Activated naive CD8-positive, alpha-beta T cell treated with anti-CD3 and anti-CD28 coated beads, Interleukin-2, amount 10 ng/mL, durations not matched to agents 7 days and 5 days (primary cell): ENCODE data around the gene SLC39A11. TPM values are rescaled to one million over a fixed set of nuclear protein-coding genes. Genes with fewer than 3 reads are reported as not detected.
"Not testable (repeated sequence)": the region's sequence is repeated elsewhere in the genome, so short reads cannot be mapped to it uniquely, and the experiment has no call there.

Experiments used
- ATAC-seq: fragments of 150-1000 bp; cut with Tn5 transposase; one replicate; pipeline ENCODE4 v1.10.0; 2021; ENCODE audit warnings: low read depth, moderate library complexity
- POLR2A ChIA-PET: fragments of 350-600 bp; sonication (Branson Sonifier 250); formaldehyde crosslinking; loops from one replicate; lab custom pipeline; 2021; ENCODE audit warnings: antibody characterized with exemption; lab: Charles Lee
- DNase-seq: peaks from one replicate; pipeline ENCODE4 v3.0.0; 2021
- H3K27ac Mint-ChIP-seq: one replicate; pipeline ENCODE4 v1.8.0; 2022; ENCODE audit warnings: mild to moderate bottlenecking, mixed read lengths
- H3K27me3 Mint-ChIP-seq: one replicate; pipeline ENCODE4 v1.8.0; 2022; ENCODE audit warnings: mild to moderate bottlenecking, moderate library complexity, mixed read lengths
- H3K36me3 Mint-ChIP-seq: one replicate; pipeline ENCODE4 v1.8.0; 2021; ENCODE audit warnings: mild to moderate bottlenecking, mixed read lengths
- H3K4me1 Mint-ChIP-seq: one replicate; pipeline ENCODE4 v1.8.0; 2021; ENCODE audit warnings: mixed read lengths
- H3K4me3 Mint-ChIP-seq: one replicate; pipeline ENCODE4 v1.8.0; 2022; ENCODE audit warnings: mild to moderate bottlenecking, moderate library complexity, mixed read lengths
- H3K9me3 Mint-ChIP-seq: one replicate; pipeline ENCODE4 v1.8.0; 2021; ENCODE audit warnings: mixed read lengths
- total RNA-seq, 2 experiments: library from RNA; stranded (reverse); gene quantifications; one replicate each; pipeline ENCODE4 v1.2.3, GENCODE V29; 2021

SLC39A11 gene
- total RNA-seq, 2 experiments from 2014 or later, result 18.2 to 18.8 TPM

DNA sequence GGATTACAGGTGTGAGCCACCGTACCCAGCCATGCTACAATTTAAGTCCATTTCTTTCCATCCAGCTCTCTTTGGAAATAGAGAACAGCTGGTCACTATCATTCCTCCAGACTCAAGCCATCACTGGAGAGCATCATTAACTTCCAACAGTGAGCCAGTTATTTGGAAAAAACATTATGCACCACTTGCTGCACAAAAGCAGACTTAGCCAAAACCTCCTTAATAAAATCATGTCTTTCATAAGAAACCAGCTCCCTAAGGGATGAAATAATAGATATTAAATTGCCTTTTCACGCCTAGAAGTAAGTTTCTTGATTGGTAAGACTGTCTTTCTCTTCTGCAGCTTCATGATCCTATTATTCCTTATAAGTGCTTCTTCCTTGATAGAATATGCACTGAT lies 17.9 kb downstream of the SLC39A11 start:
- DNase-seq (no peak), ATAC-seq (no peak)
- Mint-ChIP-seq H3K4me3 (no peak overlapping the region), H3K4me1 (no peaks in the 10 kb centered on the region), H3K27ac (no peak overlapping the region), H3K9me3 (peaks cover 4% of the 10 kb centered on the region), H3K27me3 (no peaks in the 10 kb centered on the region), H3K36me3 (peaks cover 25% of the 10 kb centered on the region)
- POLR2A ChIA-PET, result interaction anchor here (0.6 kb wide), 1 partner anchor 19 kb away, joined by 3 read pairs; no protein-coding TSS in a partner anchor

DNA sequence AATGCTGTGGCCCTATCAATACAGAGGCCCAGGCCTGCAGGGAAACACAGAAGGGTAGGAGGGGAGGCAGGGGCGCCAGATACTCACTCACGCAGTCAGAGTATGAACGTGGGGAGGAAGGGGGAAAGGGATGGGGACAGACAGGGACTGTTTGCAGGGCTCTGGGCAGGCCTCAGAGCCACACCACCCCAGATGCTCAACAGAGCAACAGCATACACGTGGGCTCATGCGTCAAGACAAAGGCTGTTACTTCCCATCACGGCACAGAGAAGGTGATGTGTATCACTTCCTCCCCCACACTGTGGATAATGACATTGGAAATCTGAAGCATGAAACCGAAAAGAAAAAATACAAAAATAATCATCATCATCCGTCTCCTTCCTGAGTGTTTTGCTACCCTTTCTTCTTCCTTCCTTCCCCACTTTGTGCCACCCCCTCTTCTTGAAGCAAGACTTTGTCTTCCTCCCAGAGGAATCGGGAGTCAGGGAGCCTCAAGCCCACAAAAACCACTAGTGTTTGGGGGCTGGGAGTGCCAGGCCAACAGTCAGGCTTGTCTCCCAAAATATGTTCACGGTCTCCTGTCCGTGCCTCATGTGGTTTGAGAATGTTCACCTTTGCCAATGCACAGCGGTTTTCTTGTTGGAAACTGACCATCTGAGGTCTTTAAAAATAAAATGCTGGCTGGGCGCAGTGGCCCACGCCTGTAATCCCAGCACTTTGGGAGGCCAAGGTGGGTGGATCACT lies 20.1 kb downstream of the SLC39A11 start:
- Mint-ChIP-seq H3K27me3 (no peaks in the 10 kb centered on the region), H3K4me3 (no peak overlapping the region), H3K36me3 (peaks cover 20% of the 10 kb centered on the region), H3K9me3 (peaks cover 4% of the 10 kb centered on the region), H3K27ac (no peak overlapping the region), H3K4me1 (no peaks in the 10 kb centered on the region)
- DNase-seq, result no peak
- POLR2A ChIA-PET, result no interaction called here
- ATAC-seq, result no peak

DNA sequence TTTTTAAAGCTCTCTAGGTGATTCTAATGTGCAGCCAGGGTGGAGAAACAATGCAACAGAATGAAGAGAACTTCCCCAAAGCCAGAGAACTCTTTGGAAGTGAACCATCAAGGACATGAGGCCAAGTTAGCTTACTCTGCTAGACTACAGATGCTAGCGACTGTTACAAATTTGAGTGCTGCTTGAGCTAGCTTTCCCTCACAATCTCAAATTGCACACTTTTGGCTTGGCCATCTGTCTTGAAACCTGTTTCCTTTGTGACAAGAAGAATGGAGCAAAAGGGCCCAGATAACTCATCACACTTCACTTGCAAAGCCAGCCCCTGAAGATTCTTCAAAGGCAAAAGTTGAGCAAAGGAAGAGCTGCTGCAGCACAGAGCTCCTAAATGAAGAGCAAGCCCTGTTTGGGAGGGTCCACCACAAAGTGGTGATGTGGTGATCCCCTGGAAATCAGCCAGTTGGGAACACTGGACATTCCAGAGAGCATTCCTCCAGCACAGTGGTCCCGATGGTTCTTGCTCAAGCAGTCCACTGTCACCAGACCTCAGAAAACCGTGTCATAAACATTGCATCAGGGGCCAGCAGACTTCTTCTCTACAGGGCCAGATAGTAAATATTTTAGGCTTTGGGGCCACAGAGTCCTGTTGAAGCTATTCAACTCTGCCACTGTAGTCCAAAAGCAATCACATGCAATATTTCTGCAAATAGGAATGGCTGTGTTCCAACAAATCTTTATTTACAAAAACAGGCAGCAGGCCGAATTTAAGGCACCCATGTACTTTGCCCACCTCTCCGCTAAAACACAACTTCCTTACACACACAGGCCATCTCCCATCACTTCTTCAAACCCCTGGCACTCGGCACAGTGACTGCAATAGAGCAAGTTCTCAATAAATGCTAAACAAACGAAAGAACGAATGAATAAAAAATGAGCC lies 21.2 kb downstream of the SLC39A11 start:
- H3K4me3 Mint-ChIP-seq, result no peak overlapping the region
- DNase-seq (no peak), ATAC-seq (no peak)
- no peaks in the 10 kb centered on the region for H3K4me1 Mint-ChIP-seq
- peaks cover 21% of the 10 kb centered on the region for H3K36me3 Mint-ChIP-seq
- peaks cover 4% of the 10 kb centered on the region for H3K9me3 Mint-ChIP-seq
- no peak overlapping the region for H3K27ac Mint-ChIP-seq
- POLR2A ChIA-PET, result no interaction called here
- H3K27me3 Mint-ChIP-seq, result no peaks in the 10 kb centered on the region

DNA sequence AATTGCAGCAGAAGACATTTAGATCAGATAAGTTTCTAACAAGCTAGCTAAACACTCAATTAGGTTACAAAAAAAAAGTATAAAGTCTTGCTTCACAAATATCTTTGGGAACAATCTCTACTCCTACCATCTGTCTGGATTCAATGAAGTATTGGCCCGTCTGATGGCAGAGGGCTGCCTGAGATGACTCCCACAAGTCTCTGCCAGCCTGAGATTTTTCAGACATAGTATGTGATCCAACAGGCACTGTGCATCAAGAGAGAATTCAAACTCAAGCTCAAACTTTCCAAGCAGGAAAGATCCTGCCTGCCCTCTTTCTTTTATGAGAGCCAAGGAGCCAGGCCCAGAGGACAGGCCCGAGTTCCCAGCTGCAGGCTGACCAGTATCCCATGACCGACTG lies 22.6 kb downstream of the SLC39A11 start:
- no peak for ATAC-seq
- POLR2A ChIA-PET, result no interaction called here
- Mint-ChIP-seq H3K9me3 (peaks cover 4% of the 10 kb centered on the region), H3K36me3 (peaks cover 16% of the 10 kb centered on the region), H3K4me1 (no peaks in the 10 kb centered on the region), H3K27ac (no peak overlapping the region), H3K27me3 (no peaks in the 10 kb centered on the region), H3K4me3 (no peak overlapping the region)
- no peak for DNase-seq

DNA sequence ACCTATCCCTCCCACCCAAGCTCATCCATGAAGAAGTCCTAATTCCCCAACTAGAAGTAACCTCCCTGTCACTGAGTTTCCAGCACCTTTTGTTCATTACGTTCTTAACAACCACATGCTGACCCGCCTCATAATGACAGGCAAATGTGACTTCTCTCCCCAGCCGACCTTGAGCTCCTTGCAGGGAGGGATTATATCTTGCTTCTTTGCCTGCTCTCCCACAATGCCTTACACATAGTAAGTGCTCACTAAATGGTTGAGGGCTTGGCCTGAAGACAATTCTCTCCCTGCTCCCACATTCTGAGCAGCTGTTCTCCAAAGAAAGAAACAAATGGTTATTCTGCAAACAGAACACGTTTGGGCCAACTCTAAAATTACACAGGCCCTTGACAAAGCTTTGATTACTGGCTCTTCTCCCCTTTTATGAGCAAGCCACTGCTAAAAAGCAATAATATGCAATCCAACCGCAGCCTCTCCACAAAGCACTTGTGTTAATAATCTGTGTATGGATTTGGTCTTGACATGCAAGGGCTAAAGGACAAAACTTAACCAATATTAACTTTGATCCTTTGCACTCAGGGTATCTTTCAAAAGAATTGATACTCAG lies 23.2 kb downstream of the SLC39A11 start:
- Mint-ChIP-seq H3K27ac (no peak overlapping the region), H3K4me3 (no peak overlapping the region), H3K36me3 (peaks cover 16% of the 10 kb centered on the region), H3K9me3 (peaks cover 4% of the 10 kb centered on the region), H3K27me3 (no peaks in the 10 kb centered on the region), H3K4me1 (peaks cover under 1% of the 10 kb centered on the region)
- POLR2A ChIA-PET, result no interaction called here
- ATAC-seq, result no peak
- DNase-seq, result no peak

DNA sequence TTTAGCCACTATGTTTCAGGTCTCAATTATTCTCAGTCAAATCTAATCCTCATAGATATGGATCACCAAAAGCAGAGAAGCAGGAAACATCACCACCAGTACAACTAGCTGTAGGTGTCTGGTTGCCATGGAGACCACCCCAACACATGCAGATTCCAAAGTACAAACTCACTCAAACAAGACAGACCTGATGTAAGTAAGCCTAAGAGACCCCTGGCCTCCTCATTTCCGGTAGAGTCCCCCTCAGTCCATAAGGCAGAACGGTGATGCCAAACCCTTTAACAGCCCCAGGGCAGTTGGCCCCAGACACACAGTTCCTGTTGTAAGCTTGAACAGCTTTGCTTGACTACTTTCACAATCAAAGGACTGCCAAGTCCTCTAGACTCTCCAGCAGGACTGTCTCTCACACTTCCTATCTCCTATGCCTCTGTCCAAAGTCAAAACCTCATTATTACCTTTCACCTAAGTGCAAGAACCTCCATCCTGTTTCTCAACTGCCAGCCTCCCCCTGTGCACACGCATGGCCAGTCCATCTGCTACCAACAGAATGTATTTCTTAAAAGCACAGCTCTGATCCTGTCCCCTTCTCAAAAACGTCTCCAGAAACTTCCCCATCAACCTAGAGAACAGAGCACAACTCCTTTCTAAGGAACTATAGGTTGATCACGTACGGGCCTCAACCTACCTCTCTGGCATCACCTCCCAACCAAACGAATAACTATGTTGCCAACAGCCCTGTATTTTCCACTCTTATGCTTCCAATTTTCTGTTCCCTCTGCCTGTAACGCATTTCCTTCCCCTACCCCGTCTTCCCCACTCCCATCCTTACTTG lies 23.9 kb downstream of the SLC39A11 start:
- Mint-ChIP-seq H3K4me3 (no peak overlapping the region), H3K27me3 (no peaks in the 10 kb centered on the region), H3K9me3 (peaks cover 4% of the 10 kb centered on the region), H3K36me3 (peaks cover 16% of the 10 kb centered on the region), H3K4me1 (peaks cover 1% of the 10 kb centered on the region), H3K27ac (no peak overlapping the region)
- POLR2A ChIA-PET, result no interaction called here
- no peak for ATAC-seq
- no peak for DNase-seq

DNA sequence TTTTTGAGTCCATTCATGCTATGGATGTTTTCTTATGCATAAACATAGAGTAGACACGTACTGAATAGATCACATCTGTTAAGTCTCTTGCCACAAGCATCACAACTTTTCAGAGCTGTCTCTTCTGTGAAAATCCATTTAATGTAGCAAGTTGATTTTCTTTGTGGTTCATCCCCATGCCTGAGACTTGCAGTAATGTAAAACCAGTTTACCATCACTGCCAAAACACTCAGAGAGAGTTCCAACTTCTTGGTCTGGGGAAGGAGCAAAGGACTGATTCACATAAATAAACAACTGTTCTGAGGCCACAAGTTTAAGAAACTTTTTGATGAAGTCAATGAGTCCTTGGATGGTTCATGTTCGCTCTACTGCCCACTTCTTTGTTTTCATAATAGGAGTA lies 24.8 kb downstream of the SLC39A11 start:
- H3K4me1 Mint-ChIP-seq, H3K27ac Mint-ChIP-seq, H3K27me3 Mint-ChIP-seq, DNase-seq, POLR2A ChIA-PET, H3K4me3 Mint-ChIP-seq, H3K9me3 Mint-ChIP-seq, ATAC-seq: not testable (repeated sequence)
- H3K36me3 Mint-ChIP-seq, result peaks cover 16% of the 10 kb centered on the region

DNA sequence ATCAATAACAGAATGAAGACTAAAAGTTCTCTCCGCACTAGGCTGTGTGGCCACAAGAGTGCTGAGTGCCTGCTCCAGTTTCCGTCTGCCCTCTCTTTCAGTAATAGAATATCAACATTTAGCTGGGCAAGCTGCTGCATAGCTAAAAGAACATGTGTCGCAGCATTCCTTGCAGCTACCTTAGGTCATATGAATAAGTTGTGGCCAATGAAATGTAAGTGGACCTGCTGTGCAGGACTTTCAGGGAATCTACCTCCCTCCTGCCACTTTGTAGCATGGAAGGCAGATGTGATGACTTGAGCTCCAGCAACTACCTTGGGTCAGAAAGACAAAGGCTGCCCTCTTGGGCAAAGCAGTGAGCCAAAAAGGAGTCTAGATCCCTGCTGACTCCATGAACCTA lies 25.4 kb downstream of the SLC39A11 start:
- ATAC-seq (no peak), DNase-seq (no peak)
- Mint-ChIP-seq H3K9me3 (peaks cover 3% of the 10 kb centered on the region), H3K4me3 (no peak overlapping the region), H3K27ac (no peak overlapping the region), H3K27me3 (no peaks in the 10 kb centered on the region), H3K4me1 (peaks cover 1% of the 10 kb centered on the region), H3K36me3 (peaks cover 13% of the 10 kb centered on the region)
- POLR2A ChIA-PET, result no interaction called here

DNA sequence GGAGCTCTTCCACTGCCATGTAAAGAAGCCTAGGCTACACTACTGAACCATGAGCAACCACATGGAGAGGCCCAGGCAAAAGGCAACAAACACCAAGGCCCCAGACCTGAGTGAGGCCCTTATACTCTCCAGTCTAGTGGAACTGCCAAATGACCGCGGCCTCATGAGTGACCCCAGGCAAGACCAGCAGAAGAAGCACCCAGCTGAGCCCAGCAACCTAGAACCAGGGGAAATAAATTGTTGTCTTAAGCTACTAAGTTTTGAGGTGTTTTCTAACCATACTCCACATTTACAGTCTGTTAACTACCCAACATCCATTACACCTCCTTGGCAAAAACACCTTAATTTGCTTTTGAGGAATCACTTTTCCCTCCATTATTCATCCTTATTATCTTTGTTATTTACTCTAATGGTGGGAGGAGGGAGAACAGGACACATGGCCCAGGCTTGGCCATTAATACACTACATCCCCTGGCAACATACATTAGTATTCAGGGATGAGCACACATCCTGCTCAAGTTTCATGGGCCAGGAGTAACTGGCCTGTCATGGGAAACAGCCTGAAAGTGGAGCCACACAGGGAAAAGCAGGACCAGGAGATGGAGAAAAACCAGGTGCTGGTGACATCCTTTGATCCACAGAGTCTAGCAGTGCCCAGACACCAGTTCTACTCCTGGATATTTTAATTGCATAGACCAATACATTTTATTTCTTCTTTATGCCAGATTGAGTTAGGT lies 26.2 kb downstream of the SLC39A11 start:
- H3K4me1 Mint-ChIP-seq, result peaks cover 1% of the 10 kb centered on the region
- ATAC-seq, result no peak
- DNase-seq, result no peak
- POLR2A ChIA-PET, result no interaction called here
- peaks cover 3% of the 10 kb centered on the region for H3K9me3 Mint-ChIP-seq
- no peak overlapping the region for H3K27ac Mint-ChIP-seq
- H3K4me3 Mint-ChIP-seq, result no peak overlapping the region
- H3K36me3 Mint-ChIP-seq, result peaks cover 7% of the 10 kb centered on the region
- no peaks in the 10 kb centered on the region for H3K27me3 Mint-ChIP-seq

DNA sequence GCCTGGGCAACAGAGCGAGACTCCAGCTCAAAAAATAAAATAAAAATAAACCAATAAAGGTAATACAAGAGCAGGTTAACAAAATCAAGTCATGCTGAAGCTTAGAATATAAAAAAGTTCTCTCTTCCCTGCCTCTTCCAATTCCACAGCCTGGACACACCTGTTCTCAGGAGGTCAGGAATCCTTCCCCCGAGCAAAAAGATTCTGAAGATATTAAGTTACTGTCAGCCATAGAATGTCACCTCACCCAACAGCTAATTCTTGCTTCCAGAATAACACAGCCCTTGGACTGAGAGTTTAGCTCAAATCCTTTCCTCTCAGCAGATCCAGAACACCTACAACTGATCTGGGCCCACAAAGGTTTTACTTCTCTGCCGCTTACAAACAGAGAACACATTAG lies 27.1 kb downstream of the SLC39A11 start:
- no peak overlapping the region for H3K27ac Mint-ChIP-seq
- ATAC-seq (no peak), DNase-seq (no peak)
- peaks cover 1% of the 10 kb centered on the region for H3K4me1 Mint-ChIP-seq
- H3K27me3 Mint-ChIP-seq, result no peaks in the 10 kb centered on the region
- POLR2A ChIA-PET, result no interaction called here
- no peaks in the 10 kb centered on the region for H3K9me3 Mint-ChIP-seq
- peaks cover 3% of the 10 kb centered on the region for H3K36me3 Mint-ChIP-seq
- H3K4me3 Mint-ChIP-seq, result no peak overlapping the region

DNA sequence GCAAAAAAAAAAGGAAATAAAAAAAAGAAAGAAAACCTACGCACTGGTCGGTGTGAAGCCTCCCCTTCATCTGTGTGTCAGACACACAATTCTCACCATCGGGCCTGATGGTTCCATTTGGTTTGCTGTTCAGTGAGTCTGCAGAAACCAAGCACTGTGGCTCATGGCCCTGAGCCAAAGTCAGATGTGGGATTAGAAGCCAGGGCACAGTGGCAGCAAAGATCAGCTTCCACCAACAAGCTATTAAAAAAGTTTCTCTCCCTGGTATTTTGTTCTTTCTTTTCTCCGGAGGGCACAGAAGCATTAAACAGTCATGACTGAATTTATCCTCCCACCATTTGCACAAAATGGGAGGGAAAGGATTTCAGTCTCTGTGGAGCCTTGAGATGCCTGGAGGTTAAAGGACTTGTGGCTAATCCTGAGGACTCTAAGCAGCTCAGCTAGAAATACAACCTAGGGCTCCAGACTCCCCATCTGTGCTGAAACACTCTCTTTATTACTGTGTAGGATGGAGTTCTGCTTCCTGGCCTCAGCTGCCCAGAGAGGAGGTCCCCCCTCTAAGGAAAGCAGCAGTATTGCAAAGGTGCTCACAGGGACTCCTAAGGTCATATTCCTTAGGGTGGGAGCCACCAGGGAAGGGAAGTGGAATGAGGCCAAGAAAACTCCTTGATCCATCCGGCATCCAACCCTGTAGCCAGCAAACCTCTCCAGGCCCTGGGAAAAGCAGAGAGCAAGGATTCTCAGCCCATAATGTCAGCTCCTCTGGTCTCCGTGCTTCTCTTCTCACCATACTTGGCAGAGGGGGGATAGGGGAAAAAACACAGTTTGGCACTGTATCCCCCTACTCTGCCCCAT lies 28.2 kb downstream of the SLC39A11 start:
- ATAC-seq, result no peak
- POLR2A ChIA-PET, result no interaction called here
- no peak overlapping the region for H3K4me3 Mint-ChIP-seq
- H3K27ac Mint-ChIP-seq, result no peak overlapping the region
- H3K9me3 Mint-ChIP-seq, result no peaks in the 10 kb centered on the region
- DNase-seq, result no peak
- H3K36me3 Mint-ChIP-seq, result peaks cover 4% of the 10 kb centered on the region
- peaks cover 2% of the 10 kb centered on the region for H3K4me1 Mint-ChIP-seq
- no peaks in the 10 kb centered on the region for H3K27me3 Mint-ChIP-seq

DNA sequence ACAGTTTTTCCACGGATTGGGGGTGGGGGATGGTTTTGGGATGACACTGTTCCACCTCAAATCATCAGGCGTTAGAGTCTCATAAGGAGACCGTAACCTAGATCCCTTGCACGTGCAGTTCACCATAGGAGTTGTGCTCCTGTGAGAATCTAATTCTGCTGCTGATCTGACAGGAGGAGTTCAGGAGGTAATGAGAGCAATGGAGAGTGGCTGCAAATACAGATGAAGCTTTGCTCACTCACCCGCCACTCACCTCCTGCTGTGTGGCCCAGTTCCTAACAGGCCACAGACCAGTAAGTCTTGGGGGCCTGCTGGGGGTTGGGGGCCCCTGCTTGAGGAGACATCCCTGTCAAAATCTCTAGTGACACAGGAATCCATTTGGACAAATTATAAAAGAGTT lies 29.8 kb downstream of the SLC39A11 start:
- no peak overlapping the region for H3K4me3 Mint-ChIP-seq
- POLR2A ChIA-PET, result no interaction called here

More for the DNA sequence above, 29.8 kb downstream of the SLC39A11 start:
- DNase-seq, result no peak
- H3K27me3 Mint-ChIP-seq, result no peaks in the 10 kb centered on the region
- H3K9me3 Mint-ChIP-seq, result no peaks in the 10 kb centered on the region
- peaks cover 2% of the 10 kb centered on the region for H3K4me1 Mint-ChIP-seq
- peaks cover 4% of the 10 kb centered on the region for H3K36me3 Mint-ChIP-seq
- ATAC-seq, result no peak
- no peak overlapping the region for H3K27ac Mint-ChIP-seq
